GM12864 (cell line): Measurements from ENCODE around the gene ACTL6B.
A peak's percentile ranks its signal among the peaks of the same experiment; 100 is the strongest.

Source experiments
- DNase-seq: peaks from one replicate; pipeline ENCODE4 v3.0.0-alpha.2; 2011; ENCODE audit warnings: low read depth
- H3K4me3 ChIP-seq: 2 replicates; pipeline ENCODE4 v1.5.1; 2011; ENCODE audit warnings: mild to moderate bottlenecking, low read depth, low read length, control low read depth
- CTCF ChIP-seq: IDR thresholded peaks from 2 replicates; pipeline ENCODE4 v1.5.1; 2011; ENCODE audit warnings: low read depth, mild to moderate bottlenecking, moderate library complexity, low read length, control low read depth, inconsistent platforms; ENCODE audit errors: missing control alignments

The ACTL6B gene

GRCh38 chr7:100641860-100642533 is 14.3 kb downstream of the ACTL6B start:
- H3K4me3 ChIP-seq = no peak overlapping the region
- peak; percentile 11 for TF ChIP-seq CTCF

GRCh38 chr7:100641463-100641859 is 14.8 kb downstream of the ACTL6B start, which contains the start of gene TFR2:
TFR2 (minus strand) TSS chr7:100641552; CDS start chr7:100641509, 43 bp downstream.
- no peak within 1 kb of the TSS for H3K4me3 ChIP-seq
- TF ChIP-seq CTCF = no peak
- no peak for DNase-seq

More at GRCh38 chr7:100641860-100642533, 14.3 kb downstream of the ACTL6B start:
- no peak for DNase-seq

- DNase-seq = no peak
- no peak overlapping the region for H3K4me3 ChIP-seq
- TF ChIP-seq CTCF = no peak
Observed at GRCh38 chr7:100640517-100641440, 15.5 kb downstream of the ACTL6B start.

- no peak for TF ChIP-seq CTCF
- no peak for DNase-seq
- no peak overlapping the region for H3K4me3 ChIP-seq
Observed at GRCh38 chr7:100639995-100640516, 16.2 kb downstream of the ACTL6B start.

- no peak for DNase-seq
- peak overlapping the region; percentile 76 for H3K4me3 ChIP-seq
- TF ChIP-seq CTCF = peak; percentile 59
Observed at GRCh38 chr7:100632951-100633717, 23.1 kb downstream of the ACTL6B start.

GRCh38 chr7:100630066-100630465 is 26.2 kb downstream of the ACTL6B start:
- no peak for DNase-seq
- no peak overlapping the region for H3K4me3 ChIP-seq
- no peak for TF ChIP-seq CTCF
